AG04449 (cell line): ENCODE measurements around the gene SNX14.

Source experiments
- CTCF ChIA-PET: fragments of 350-600 bp; formaldehyde crosslinking; extraction: SDS; loops from one replicate; lab custom pipeline; 2021; ENCODE audit warnings: antibody characterized with exemption; lab: Yijun Ruan, JAX
- POLR2A ChIA-PET: fragments of 400-600, 350-600 bp; formaldehyde crosslinking; extraction: SDS; loops from one replicate; lab custom pipeline; 2020; ENCODE audit warnings: antibody characterized with exemption, inconsistent platforms; lab: Yijun Ruan, JAX
- DNase-seq: peaks from one replicate; pipeline ENCODE4 v3.0.0-alpha.2; 2010; ENCODE audit warnings: low read depth, low spot score
- H3K4me3 ChIP-seq: 2 replicates; pipeline ENCODE4 v1.5.1; 2011; ENCODE audit warnings: low read depth, mild to moderate bottlenecking, control low read depth, low read length
- CTCF ChIP-seq: IDR thresholded peaks from one replicate; pipeline ENCODE4 v1.5.1; 2011; ENCODE audit warnings: mild to moderate bottlenecking, moderate library complexity, low read length, control low read depth, inconsistent platforms; ENCODE audit not compliant: insufficient read depth; ENCODE audit errors: missing control alignments

SNX14 gene

GRCh38 chr6:85479208-85479607 lies 114.5 kb downstream of the SNX14 start:
- DNase-seq = no peak
- no peak overlapping the region for H3K4me3 ChIP-seq
- ChIA-PET CTCF (interaction anchor here (0.8 to 14.7 kb wide), 7 partner anchors 11 to 127 kb away, joined by 4 to 366 read pairs (median 75); partner anchors contain the start of gene NT5E), POLR2A (interaction anchor here (0.6 to 1.3 kb wide), 4 partner anchors 9 to 30 kb away, joined by 4 to 5 read pairs (median 4); partner anchors contain the start of gene NT5E)
- TF ChIP-seq CTCF = no peak

GRCh38 chr6:85476532-85476931 lies 117.1 kb downstream of the SNX14 start:
- DNase-seq = no peak
- H3K4me3 ChIP-seq = no peak overlapping the region
- POLR2A ChIA-PET = no interaction called here
- TF ChIP-seq CTCF = no peak
- CTCF ChIA-PET = interaction anchor here (0.6 to 14.7 kb wide), 5 partner anchors 7 to 124 kb away, joined by 3 to 366 read pairs (median 8); no protein-coding TSS in a partner anchor

- DNase-seq = no peak
- H3K4me3 ChIP-seq = no peak overlapping the region
- ChIA-PET POLR2A (no interaction called here), CTCF (interaction anchor here (2.0 to 4.4 kb wide), 2 partner anchors 10 to 119 kb away, joined by 8 to 43 read pairs; no protein-coding TSS in a partner anchor)
- no peak for TF ChIP-seq CTCF
Observed at GRCh38 chr6:85473748-85474147, 119.9 kb downstream of the SNX14 start.

- DNase-seq = peak; percentile 82
- POLR2A ChIA-PET = interaction anchor here (0.7 kb wide), 1 partner anchor 23 kb away, joined by 5 read pairs; the partner anchor contains the start of gene NT5E
- TF ChIP-seq CTCF = no peak
- CTCF ChIA-PET = interaction anchor here (0.6 to 4.4 kb wide), 4 partner anchors 11 to 118 kb away, joined by 3 to 43 read pairs (median 6); no protein-coding TSS in a partner anchor
- H3K4me3 ChIP-seq = no peak overlapping the region
Observed at GRCh38 chr6:85472744-85473143, 120.9 kb downstream of the SNX14 start.

GRCh38 chr6:85470023-85470410 lies 123.6 kb downstream of the SNX14 start:
- ChIA-PET CTCF (interaction anchor here (1.3 to 10.6 kb wide), 3 partner anchors 14 to 115 kb away, joined by 4 to 115 read pairs (median 17); no protein-coding TSS in a partner anchor), POLR2A (interaction anchor here (1.3 to 2.1 kb wide), 3 partner anchors 9 to 21 kb away, joined by 5 to 8 read pairs (median 6); partner anchors contain the start of gene NT5E)
- DNase-seq = no peak
- no peak for TF ChIP-seq CTCF
- no peak overlapping the region for H3K4me3 ChIP-seq

- TF ChIP-seq CTCF = no peak
- no peak overlapping the region for H3K4me3 ChIP-seq
- DNase-seq = no peak
- CTCF ChIA-PET = interaction anchor here (0.9 to 10.6 kb wide), 7 partner anchors 10 to 146 kb away, joined by 3 to 115 read pairs (median 4); no protein-coding TSS in a partner anchor
- POLR2A ChIA-PET = interaction anchor here (1.3 to 2.1 kb wide), 3 partner anchors 10 to 20 kb away, joined by 5 to 8 read pairs (median 6); partner anchors contain the start of gene NT5E
Observed at GRCh38 chr6:85469276-85470022, 124.2 kb downstream of the SNX14 start.
